HEK293T (cell line): ENCODE data around the gene HIVEP2.

Experiments
- ARNT ChIP-seq: fragments of 450-650 bp; IDR thresholded peaks from 2 replicates; pipeline ENCODE4 v1.6.1; 2017; ENCODE audit warnings: mild to moderate bottlenecking
- ELF4 ChIP-seq: fragments of 450-650 bp; IDR thresholded peaks from 2 replicates; pipeline ENCODE4 v1.6.1; 2017; ENCODE audit warnings: antibody characterized with exemption
- FOXA1 ChIP-seq: fragments of 450-650 bp; IDR thresholded peaks from 2 replicates; pipeline ENCODE4 v1.6.1; 2016; ENCODE audit warnings: mild to moderate bottlenecking
- FOXK2 ChIP-seq: fragments of 450-650 bp; IDR thresholded peaks from 2 replicates; pipeline ENCODE4 v1.6.1; 2016; ENCODE audit warnings: mild to moderate bottlenecking
- HDGF ChIP-seq: fragments of 450-650 bp; IDR thresholded peaks from 2 replicates; pipeline ENCODE4 v1.6.1; 2017; ENCODE audit warnings: antibody characterized with exemption, borderline replicate concordance
- NFRKB ChIP-seq: fragments of 450-650 bp; IDR thresholded peaks from 2 replicates; pipeline ENCODE4 v1.6.1; 2016; ENCODE audit warnings: mild to moderate bottlenecking, moderate library complexity
- SP1 ChIP-seq: fragments of 450-650 bp; IDR thresholded peaks from 2 replicates; pipeline ENCODE4 v1.6.1; 2017
- SUZ12 ChIP-seq: fragments of 450-650 bp; IDR thresholded peaks from 2 replicates; pipeline ENCODE4 v1.6.1; 2016; ENCODE audit warnings: mild to moderate bottlenecking
- TARDBP ChIP-seq: fragments of 450-650 bp; IDR thresholded peaks from 2 replicates; pipeline ENCODE4 v1.6.1; 2016
- ZNF384 ChIP-seq: fragments of 450-650 bp; IDR thresholded peaks from 2 replicates; pipeline ENCODE4 v1.6.1; 2016
- TF ChIP-seq, protein P1 (sequence below): fragments of 450-650 bp; IDR thresholded peaks from 2 replicates; pipeline ENCODE4 v1.6.1; 2016

DNA sequence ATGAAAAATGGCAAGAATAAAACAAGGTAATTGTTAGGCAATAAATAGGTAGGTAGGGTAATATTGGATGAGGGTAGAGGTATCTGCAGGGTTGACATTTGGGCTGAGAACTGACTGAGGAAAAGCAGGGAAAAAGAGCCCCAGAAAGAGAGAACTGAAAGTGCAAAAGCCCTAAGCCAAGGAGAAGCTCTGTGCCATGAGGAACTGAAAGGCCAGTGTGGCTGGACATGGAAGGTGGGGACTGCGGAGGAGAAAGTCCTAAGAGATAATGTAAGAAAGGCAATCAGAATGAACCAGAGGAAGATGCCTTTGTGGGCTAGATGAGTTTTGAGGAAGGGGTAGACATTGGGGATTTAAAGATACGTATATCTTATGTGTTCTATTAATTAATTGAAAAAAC is 9.9 kb upstream of the HIVEP2 start:
- TF ChIP-seq ARNT (no peak), FOXA1 (no peak), ZNF384 (no peak), SUZ12 (no peak), FOXK2 (no peak), ELF4 (no peak), NFRKB (no peak), HDGF (no peak), TARDBP (no peak), SP1 (no peak)
- TF ChIP-seq, protein P1, sequence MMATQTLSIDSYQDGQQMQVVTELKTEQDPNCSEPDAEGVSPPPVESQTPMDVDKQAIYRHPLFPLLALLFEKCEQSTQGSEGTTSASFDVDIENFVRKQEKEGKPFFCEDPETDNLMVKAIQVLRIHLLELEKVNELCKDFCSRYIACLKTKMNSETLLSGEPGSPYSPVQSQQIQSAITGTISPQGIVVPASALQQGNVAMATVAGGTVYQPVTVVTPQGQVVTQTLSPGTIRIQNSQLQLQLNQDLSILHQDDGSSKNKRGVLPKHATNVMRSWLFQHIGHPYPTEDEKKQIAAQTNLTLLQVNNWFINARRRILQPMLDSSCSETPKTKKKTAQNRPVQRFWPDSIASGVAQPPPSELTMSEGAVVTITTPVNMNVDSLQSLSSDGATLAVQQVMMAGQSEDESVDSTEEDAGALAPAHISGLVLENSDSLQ = no peak
